CMK (cell line): Measurements from ENCODE around the gene ADTRP.

Experiments used
- DNase-seq: peaks from one replicate; pipeline ENCODE4 v3.0.0-alpha.2; 2010; ENCODE audit warnings: low read depth

Gene ADTRP

DNA sequence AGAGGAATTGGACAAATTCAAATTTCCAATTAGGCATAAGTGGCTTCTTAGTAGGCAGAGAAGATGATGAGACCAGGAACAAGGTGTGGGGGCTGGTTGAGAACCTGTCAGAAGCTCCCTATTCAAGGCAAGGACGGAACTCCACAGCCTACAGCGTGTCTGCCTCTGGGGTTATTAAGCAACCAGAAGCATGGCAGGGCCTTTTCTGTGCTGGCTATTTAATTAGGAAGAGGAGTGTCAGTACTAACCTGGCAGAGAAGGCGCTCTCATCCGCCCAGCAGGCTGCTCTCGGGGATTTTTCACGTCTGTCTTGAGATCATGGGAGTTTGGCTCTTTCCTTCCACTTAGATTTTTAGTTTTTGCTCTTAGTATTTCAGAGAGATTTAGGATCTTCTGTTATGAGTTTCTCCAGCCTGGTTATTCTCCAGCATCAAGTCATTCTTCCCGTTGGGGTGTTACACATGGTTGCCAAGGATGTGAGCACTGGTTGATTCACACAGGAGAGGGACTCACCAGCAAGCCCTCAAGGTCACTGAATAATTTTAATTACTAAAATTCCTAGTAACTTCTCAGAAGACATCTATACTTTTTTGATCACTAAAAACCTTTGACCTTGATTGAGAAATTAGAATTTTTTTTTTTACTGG, 23.9 kb downstream of the ADTRP start:
- DNase-seq: no peak

DNA sequence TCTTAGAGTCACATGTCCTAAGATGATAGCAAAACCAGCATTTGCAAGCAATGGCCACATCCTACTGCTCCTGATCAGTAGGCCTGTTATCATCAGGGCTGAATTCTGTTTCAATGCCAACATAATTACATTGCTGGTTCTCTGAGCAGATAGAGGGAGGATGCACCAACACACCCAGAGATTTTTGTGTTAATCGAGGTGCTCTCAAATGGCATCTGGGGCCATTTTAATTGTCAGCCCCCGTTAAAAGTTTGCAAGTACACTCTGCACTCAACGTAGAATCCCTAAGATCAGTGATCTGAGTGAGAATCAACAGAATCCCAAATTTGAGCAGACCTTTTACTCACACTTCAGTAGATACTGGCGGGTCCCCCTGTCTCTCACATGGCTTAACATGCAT, 24.8 kb downstream of the ADTRP start:
- DNase-seq: no peak

DNA sequence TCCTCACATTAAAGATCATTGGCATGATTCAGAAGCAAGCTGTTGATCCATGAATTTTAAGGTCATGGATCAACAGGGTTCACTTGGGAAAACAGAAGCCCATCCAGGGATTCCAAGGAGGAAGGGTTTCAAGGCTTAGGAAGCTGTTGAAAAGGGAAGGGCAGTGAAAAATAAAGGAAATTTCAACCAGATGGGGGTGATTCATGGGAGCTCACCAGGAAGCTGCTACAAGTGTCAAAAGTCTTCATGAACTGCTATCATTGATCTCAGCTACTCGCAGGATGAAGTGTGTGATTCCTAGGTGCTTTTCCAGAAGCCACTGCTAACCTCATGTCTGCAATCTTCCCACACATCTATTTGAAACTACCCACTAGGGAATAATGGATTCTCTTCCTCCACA, 26.2 kb downstream of the ADTRP start:
- no peak for DNase-seq

DNA sequence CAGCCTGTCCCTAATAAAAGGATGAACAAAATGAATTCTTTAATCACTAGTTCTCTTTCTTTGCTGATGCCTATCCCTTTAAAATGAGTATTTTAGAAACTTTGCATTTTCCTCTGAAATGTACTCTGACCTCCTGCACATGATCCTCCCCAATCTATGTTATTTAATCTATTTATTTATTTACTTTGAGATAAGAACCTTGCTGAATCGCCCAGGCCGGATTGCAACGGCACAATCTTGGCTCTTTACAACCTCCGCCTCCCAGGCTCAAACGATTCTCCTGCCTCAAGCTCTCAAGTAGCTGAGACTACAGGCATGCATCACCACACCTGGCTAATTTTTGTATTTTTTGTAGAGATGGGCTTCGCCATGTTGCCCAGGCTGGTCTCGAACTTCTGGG, 27.9 kb downstream of the ADTRP start:
- DNase-seq: no peak

DNA sequence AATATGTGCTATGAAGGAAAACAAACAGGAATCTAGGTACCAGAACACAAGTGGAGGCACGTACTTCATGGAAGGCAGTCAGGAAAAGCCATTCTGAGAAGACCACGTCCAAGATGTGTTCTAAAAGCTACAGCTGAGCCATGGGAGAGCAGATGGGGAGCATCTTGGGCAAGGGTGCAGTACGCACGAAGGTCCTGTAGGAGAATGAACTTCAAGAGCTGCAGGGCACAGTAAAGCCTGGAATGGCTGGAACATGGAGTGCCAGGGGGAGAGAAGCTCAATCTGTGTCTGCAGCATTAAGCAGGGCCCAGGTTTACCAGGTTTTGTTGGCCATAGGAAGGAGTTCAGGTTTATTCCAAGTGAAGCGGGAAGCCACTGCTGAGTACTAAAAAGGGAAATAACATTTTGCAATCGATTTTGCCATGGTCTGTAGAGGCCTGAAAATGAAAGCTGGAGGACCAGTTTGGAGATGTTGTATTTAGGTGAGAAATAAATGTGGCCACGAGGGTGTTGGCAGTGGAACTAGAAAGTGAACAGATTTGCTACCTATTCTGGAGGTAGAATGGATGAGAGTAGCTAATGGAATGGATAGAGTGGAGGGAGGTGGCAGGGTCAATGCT, 29.9 kb downstream of the ADTRP start:
- DNase-seq: no peak

DNA sequence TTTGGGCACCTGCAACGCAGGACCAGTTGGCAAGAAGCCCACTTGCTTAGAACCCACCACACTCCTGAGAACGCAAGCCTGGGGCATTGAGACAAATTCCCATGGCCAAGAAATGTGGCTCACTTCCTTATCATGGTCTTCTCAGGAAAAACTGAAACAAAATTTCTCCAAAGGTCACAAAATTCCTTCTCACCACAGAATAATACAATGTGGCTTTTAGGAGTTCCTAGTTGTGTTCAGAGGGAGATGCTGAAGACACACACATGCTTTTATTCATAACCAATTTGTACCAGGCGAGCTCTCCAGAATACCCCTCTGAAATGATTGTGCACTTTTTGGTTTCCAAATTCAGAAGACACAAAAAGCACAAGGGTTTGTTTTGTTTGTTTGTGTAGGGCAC, 31.6 kb downstream of the ADTRP start:
- DNase-seq: no peak

DNA sequence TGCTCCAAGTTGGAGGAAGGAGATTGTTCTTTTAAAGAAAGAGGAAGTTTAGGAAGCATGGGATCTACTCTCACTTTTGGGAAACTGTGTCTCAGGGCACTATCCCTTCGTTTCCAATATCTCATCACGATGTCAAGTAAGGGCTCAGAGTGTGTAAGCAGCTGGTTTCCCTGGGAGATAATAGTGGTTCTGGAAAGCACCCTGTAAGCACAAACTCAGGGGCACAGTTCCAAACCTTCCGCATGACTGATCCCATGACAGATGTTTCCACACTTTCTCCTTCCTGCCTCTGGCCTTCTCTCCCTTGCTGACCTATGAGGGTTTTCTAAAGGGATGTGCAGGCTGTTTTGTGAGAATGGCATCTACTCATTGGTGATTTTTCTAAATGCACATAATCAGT, 33.9 kb downstream of the ADTRP start:
- no peak for DNase-seq

DNA sequence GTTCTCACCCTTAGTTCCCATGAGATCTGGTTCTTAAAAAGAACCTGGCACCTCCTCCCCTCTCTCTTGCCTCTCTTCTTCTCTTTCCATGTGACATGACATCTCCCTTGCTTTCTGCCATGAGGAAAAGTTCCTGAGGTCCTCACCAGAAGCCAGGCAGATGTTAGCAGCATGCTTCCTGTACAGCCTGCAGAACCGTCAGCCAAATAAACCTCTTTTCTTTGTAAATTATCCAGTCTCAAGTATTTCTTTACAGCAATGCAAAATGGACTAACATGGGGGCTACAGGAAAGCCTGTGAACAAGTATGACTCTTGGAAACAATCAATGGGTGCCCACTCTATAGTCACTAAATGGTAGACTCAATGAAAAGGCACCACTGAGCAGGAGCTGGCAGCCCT, 34.5 kb downstream of the ADTRP start:
- DNase-seq: no peak

DNA sequence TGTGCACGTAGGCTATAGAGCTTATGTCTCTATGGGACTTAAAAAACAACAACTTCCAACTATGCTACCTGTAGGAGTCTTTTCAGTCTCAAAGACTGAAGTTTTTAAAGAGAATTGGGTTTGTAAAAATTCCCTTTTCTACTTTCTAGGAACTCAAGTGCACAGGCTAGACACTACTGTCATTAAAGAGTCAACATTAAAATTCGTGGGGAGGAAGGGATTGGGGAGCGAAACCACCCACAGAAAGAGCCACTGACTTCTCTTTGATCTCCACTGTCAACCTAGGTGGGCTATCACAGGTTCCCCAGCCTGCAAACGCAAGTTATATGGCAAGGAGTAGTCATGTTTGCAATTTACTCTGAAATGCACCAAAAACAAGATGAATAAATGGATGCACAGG, 37.7 kb downstream of the ADTRP start:
- no peak for DNase-seq

DNA sequence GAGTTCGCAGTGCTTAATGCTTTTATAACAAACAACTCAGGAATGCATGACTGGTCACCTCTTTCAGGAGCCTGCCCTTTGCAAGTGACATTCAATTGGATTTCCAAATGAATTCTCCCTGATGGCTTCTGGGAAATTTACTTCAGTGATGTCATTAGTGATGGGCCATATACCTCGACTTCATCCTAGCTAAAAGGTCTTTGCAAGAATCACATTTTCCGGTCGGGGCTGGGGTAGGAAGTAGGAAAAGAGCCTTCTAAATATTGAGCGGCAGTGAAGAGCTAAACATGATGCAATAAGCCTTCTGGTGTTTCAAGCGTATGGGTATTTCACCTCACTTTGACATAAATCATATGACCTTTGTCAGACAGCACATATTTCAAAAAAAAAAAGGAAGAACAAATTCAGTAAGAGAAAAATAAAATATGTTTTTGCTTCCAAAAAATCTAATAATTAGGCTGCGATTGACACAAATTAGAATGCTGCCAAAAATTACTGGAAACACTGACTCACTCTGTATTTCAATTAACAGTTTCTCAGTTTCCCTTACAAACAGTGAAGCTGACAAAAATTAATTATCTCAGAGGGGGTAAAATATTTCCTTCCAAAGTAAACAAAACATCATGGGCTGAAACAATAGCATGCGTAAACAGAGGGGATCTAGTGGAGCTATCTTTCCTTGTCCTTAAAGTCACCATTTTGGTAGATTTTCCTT, 39.8 kb downstream of the ADTRP start:
- DNase-seq: no peak

DNA sequence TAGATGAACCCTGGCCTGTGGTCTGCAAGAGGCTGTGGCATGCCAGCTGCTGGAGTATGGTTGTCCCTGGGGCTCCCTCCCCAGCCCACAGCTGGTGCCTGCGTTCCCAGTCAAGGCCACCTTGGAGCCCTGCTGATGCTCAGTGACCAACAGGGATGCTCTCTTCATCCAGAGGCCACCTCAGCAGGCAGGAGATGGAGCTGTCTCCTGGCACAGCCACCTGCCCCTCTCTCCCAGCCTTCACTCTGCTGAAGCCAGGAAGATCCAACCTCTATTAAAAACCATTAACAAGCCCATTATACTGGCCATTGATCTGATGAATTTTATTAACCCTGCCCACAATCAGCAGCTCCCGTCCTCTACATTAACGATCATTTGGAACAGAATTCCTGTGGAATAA, 40.4 kb downstream of the ADTRP start:
- DNase-seq: no peak

DNA sequence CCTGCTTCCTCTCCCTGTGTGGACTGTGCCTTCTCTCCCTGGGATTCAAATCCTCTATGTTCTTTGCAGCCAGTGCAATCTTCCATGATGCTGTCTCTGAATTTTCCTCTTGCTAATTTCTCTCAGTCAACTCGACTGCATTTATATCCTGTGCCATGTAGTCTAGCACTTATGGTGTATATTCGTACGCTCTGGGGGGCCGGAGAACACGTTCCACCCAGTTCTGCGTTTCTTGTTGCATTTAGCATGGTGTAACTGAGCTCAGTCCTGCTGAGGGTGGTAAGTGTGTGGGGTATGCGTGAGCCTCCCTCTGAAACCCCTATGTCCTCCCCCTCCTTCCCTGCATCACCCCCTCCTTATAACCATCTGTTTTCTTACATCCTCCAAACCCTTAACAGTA, 42.0 kb downstream of the ADTRP start:
- no peak for DNase-seq

DNA sequence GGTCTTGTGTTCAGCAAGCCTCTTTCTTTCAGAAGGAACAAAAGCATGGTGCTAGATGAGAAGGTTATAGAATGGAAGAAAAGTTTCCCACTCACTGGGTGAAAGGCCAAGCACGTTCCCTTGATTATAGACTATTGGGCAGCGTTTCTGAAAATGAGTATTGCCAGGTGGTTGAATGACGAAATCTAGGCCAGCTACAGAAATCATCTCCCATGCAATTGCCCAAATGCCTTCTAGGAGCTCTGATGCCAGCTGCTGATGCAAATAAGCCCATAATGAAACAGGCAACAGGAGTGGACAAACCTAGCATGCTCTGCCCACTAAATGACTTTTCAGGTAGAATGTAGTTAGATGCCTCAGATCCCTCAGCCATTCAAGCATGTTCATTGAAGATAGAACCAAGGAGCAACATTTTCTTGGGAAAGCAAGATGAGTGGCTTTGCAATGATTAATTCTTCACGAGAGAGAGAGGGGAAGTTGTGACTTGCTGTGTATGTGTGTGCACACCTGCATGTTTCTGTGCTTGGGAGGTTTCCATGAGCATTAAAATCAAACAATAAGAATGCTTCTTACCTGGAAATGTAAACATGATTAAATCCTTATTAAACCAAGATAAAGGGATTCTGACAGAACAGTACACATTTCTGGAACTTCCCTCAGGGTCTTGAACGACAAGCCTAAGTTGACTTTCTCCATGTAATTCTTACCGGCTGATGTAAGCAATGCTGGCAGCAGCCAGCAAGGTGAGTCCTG, 43.6 kb downstream of the ADTRP start:
- no peak for DNase-seq

DNA sequence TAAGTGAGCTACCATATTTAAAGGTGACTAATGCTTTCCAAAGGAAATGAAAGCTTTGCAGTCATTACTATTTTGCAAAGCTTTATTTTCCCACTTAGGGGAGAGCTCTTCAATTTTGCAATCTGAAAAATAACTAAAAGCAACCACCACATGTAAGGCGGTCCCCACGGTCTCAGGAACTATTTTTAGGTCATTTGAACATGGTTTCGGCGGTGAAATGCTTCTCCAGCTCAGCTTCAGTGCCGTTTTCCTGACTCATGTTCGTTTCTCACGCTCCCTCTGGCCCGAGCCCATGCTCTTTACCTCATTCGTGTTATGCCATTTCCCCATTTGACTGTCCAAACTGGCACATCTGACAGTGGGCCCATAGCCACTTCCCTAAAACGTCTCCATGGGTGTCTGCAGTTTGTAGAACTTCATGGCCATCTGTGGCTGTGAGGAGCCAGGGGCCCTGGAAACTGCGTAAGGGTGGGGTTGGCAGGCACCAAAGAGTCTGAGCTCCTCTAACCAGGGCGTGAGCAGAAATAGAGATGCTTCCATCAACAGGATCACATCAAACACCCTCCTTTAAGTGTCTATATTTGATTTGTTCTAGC, 46.5 kb downstream of the ADTRP start:
- no peak for DNase-seq

DNA sequence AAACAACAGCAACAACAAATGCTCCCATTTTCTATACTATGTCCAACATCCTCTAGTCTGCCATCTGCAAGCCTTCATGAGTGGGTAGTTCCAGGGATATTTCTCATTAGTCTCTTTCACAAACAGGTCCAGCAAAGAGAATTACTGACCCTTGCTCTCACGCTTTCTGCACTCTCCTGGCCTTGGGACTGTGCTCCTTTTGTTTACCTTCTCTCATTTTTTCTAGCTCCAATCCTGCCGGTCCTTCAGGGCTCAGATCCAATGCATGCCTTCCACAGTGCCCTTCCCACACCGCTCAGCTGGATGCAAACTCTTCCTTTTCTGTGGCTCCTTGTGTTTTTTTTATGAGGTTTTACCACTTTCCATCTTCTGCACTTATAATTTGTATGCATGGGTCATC, 47.2 kb downstream of the ADTRP start:
- no peak for DNase-seq

DNA sequence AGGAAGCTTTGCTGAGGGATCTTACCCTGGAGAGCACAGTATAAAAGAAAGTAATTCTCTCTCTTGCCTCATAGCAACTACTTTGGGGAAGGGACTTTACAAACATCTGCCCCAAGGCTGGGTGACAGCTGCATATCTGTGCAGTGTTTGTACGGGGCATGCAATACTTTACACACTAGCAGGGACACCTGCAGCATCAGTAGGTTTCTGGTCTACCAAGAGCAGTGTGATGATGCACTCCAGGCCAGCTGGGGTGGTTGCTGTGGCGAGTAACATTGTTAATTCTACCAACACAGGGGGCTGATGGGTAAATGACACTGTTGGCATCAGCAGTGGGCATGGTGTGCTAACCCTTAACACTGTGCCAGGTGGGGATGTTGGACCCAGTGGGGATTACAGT, 48.0 kb downstream of the ADTRP start:
- DNase-seq: no peak

DNA sequence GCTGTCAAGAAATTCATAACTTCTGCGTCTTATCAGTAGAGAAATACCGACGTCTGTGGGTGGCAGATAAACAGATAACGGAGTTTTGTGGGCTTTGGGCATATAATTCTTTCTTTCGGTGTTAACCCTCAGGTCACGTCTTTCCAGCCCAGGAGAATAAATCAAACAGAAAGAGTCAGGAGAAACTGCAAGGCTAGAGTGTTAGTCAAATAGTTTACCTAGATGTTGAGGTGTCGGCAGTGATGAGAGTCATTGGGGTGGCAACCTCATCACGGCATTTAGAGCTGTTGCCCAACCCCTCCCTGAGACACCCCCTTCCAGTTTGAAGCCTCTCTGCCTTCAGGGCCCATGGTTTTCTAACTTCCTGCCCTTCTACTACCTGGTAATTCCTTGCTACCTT, 49.5 kb downstream of the ADTRP start:
- no peak for DNase-seq

DNA sequence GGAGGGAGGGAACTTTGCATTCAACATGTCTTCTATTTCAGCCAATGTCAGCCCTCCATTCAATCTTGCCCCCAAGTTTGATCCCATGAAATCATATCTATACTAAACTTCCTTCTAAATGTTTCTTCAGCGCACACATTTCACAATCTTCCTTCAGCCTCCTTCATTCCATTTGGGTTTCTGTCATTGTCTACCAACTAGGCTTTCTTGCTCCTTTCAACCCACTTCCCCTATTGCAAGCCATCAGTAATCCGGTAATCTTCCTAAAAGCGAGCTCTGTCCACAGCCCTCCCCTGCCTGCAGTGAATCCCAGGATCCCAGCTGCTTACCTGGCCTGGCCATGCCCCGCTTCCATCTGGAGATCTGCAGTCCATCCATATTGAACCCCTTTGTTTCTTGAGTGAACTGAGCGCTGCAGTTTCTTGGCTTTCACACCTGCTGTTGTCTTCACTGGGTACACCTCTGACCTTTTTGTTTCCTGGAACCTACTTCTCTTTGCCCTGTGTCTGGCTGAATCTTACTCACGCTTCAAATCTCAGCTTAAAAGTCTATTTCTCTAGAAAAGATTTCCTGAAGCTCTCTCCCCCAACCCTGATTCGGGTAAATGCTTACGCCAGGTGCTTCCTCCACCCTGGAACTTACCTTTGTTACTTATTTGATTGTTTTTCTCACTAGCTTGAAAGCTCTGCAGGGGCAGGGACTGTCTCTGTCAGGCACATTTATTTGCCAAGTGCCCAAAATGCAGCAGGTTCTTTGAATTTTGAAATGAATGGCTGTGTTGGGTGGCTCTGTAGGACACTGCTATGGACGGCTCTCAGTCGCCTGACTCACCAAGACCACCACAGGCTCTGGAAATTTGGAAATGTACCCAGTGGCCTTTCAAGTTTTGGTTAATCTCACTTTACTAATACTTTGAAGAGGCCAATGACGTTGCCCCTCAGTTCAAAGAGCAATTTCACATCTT, 50.3 kb downstream of the ADTRP start:
- no peak for DNase-seq

DNA sequence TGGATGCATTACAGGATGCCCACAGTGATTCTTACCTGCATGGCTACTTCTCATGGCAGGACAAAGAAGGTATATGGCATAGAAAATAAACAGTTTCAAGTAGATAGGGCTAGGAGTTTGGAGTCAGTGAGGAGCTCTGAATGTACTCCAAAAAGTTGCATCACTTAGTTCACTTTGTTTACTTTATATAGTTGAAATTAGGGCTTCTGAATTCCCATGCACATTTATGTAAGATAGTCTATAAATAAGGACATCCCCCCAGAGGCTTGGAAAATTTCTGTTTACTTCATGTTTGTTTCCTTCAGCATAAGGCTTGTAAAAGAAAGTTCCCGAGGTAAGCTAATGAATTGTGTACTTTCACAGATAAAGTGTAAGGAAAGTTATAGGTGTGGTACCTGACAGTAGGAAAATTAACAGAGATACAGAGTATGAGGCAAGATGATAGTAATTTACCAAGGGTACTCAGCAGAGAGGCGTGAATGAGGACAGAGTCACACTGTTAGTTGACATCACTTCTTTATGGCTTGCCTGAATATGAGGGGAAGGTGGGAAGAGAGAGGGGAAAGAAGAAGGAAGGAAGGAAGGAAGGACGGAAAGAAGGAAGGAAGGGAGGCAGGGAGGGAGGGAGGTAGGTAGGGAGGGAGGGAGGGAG, 51.1 kb downstream of the ADTRP start:
- DNase-seq: no peak

DNA sequence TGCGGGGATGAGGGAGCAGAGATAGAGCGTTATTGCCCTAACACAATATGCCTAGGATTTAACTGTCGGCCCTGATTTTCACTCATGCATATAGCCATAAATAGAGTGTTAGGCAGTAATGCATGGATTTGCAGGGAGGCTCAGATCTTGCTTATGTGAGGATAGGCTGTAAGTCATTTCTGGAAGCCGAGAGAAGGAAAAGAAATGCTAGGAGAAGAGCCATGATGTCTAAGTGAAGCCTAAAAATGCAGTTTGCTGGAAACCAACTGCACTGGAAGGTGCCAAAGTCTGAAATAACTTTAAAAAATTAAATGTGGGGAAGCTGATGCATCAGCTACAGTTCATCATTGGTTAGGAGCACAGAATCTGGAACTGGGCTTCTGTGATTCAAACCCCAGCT, 54.3 kb downstream of the ADTRP start:
- no peak for DNase-seq
